ENCODE measurements around the gene MAMDC4. TPM values are rescaled to one million over a fixed set of nuclear protein-coding genes. Genes with fewer than 3 reads are reported as not detected.
"Not testable (repeated sequence)": the region's sequence is repeated elsewhere in the genome, so short reads cannot be mapped to it uniquely, and the experiment has no call there.

MAMDC4 gene
- total and polyA plus RNA-seq, 3 donors from 2014 or later: 8.1 to 21.9 (median 18.3) TPM

DNA sequence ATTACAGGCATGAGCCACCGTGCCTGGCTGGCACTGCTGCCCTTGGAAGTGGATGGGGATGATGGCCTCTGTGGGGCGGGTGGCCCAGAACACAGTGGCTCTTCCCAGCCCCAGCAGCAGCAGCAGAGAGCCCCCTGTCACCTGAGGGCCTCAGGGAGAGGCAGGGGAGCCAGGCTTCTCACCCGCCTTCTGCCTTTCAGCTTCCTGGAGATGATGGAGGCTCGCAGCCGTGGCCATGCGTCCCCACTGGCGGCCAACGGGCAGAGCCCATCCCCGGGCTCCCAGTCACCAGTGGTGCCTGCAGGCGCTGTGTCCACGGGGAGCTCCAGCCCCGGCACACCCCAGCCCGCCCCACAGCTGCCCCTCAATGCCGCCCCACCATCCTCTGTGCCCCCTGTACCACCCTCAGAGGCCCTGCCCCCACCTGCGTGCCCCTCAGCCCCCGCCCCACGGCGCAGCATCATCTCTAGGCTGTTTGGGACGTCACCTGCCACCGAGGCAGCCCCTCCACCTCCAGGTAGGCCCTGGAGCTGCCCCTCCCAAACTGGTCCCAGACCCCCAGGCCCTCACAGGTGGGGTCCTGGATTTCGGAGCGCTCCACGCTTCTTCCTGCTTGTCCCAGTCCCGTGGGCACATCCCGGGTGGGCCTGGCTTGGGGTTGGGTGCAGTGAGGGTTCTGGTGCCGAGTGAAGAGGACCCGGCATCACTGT is 14.8 kb upstream of the MAMDC4 start:
- Histone ChIP-seq H3K4me3 (no peak overlapping the region), H3K36me3 (ENCODE audit: low read depth, missing control alignments) (no peaks in the 10 kb centered on the region), H3K9me3 (no peaks in the 10 kb centered on the region), H3K27ac (no peak overlapping the region), H3K4me1 (peaks cover 21% of the 10 kb centered on the region), H3K27me3 (no peaks in the 10 kb centered on the region)
- TF ChIP-seq, protein P1, sequence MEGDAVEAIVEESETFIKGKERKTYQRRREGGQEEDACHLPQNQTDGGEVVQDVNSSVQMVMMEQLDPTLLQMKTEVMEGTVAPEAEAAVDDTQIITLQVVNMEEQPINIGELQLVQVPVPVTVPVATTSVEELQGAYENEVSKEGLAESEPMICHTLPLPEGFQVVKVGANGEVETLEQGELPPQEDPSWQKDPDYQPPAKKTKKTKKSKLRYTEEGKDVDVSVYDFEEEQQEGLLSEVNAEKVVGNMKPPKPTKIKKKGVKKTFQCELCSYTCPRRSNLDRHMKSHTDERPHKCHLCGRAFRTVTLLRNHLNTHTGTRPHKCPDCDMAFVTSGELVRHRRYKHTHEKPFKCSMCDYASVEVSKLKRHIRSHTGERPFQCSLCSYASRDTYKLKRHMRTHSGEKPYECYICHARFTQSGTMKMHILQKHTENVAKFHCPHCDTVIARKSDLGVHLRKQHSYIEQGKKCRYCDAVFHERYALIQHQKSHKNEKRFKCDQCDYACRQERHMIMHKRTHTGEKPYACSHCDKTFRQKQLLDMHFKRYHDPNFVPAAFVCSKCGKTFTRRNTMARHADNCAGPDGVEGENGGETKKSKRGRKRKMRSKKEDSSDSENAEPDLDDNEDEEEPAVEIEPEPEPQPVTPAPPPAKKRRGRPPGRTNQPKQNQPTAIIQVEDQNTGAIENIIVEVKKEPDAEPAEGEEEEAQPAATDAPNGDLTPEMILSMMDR (IDR thresholded peaks at IDR 0.05): no peak
- TF ChIP-seq POLR2A (IDR thresholded peaks at IDR 0.05): no peak
- WGBS, 2 donors: 93 to 95% methylated on average over 6 to 26 of the region's 27 CpGs
- intact Hi-C loops (cut with DNase I; ENCODE audit: low total_unique reads): loop anchor here (10.0 kb wide), 1 partner anchor 198 kb away; the partner anchor contains the start of gene FUT7
- no peak for DNase-seq

DNA sequence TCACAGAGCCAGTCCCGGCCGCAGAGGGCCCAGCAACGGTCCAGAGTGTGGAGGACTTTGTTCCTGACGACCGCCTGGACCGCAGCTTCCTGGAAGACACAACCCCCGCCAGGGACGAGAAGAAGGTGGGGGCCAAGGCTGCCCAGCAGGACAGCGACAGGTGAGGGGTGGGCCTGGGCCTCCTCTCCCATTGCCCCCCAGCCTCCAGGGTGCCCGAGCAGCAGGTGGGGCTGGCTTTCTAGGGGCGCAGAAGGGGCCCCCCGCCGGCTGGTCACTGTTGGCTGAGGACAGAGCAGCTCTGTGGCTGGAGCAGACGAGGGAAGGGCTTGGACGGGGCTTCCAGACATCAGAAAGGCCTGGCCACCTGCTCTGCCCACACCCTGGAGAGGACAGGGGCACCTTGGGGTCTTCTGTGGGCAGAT is 14.3 kb upstream of the MAMDC4 start:
- not testable (repeated sequence) for H3K27me3 ChIP-seq; H3K27ac ChIP-seq; H3K4me3 ChIP-seq; DNase-seq; H3K9me3 ChIP-seq; H3K36me3 ChIP-seq (ENCODE audit: low read depth, missing control alignments)
- intact Hi-C loops (cut with DNase I; ENCODE audit: low total_unique reads): loop anchor here (10.0 kb wide), 1 partner anchor 197 kb away; the partner anchor contains the start of gene FUT7
- WGBS, 2 donors: 87 to 100% methylated on average over 1 to 15 of the region's 15 CpGs
- H3K4me1 ChIP-seq: peaks cover 21% of the 10 kb centered on the region

DNA sequence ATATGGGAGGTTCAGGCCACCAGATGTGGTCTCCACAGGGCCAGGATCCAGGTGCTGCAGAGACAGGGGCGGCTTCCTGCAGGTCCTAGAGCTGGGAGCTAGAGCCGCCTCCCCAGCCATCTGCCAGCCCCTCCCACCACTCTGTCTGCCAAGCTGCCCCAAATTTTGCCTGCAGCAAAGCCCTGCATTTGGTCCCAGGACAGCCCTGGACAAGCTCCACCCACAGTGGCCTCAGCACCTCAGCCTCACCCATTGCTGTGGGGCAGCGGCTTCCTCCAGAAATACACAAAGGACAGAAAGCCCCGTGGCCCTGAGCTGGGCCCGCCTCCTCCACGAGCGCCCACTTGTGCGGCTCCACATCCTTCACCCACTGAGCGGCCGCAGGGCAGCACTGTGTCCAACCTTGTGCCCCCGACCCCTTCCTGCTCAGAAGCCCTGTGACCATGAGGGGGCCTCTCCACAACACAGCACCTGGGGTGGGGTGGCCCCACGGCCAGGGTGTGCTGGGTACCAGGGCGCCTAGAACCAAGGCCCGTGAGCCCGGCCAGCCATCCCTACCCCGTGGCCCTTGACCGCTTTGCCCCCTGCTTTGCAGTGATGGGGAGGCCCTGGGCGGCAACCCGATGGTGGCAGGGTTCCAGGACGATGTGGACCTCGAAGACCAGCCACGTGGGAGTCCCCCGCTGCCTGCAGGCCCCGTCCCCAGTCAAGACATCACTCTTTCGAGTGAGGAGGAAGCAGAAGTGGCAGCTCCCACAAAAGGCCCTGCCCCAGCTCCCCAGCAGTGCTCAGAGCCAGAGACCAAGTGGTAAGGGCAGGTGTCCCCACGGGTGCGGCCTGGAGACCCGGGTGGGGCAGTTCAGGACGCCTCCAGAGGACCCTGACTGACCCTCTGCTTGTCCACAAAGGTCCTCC is 13.6 kb upstream of the MAMDC4 start:
- DNase-seq: no peak
- Histone ChIP-seq H3K27ac (no peak overlapping the region), H3K9me3 (no peaks in the 10 kb centered on the region), H3K4me1 (peaks cover 28% of the 10 kb centered on the region), H3K27me3 (no peaks in the 10 kb centered on the region), H3K36me3 (ENCODE audit: low read depth, missing control alignments) (no peaks in the 10 kb centered on the region), H3K4me3 (no peak overlapping the region)
- WGBS, 2 donors: 80 to 94% methylated on average over 6 to 26 of the region's 29 CpGs
- no peak for TF ChIP-seq POLR2A (IDR thresholded peaks at IDR 0.05)
- TF ChIP-seq, protein P1 (IDR thresholded peaks at IDR 0.05): no peak
- intact Hi-C loops (cut with DNase I; ENCODE audit: low total_unique reads): loop anchor here (10.0 kb wide), 1 partner anchor 196 kb away; the partner anchor contains the start of gene FUT7

DNA sequence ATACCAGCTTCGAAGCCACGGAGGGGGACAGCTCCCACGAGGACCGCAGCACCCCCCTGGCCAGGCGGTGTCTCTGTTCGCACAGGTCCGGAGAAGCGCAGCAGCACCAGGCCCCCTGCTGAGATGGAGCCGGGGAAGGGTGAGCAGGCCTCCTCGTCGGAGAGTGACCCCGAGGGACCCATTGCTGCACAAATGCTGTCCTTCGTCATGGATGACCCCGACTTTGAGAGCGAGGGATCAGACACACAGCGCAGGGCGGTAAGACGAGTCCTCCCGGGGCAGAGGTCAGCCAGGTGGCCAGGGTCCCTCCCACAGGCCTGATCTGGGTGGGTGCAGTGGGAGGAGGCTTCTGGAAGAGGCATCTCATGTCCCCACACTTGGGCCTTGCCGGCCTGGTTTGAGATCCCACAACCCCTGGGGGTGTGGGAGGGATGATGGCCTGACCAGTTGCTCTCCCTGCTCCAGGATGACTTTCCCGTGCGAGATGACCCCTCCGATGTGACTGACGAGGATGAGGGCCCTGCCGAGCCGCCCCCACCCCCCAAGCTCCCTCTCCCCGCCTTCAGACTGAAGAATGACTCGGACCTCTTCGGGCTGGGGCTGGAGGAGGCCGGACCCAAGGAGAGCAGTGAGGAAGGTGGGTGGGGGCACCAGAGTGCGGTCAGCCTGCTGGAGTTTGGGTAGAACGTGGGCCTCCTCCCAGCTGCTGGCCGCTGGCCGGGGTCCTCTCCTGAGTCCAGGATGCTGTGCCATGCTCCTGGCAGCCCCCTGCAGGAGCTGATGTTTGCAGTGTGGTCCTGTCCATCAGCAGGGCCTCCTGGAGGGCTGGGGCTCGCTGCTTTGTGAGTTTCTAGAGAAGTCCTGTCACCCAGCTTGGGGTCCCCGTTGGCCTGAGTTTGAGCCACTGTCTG is 12.7 kb upstream of the MAMDC4 start:
- Histone ChIP-seq H3K4me3 (no peak overlapping the region), H3K27ac (peak overlapping the region in 1 of 2 donors; percentile 36), H3K9me3 (no peaks in the 10 kb centered on the region), H3K27me3 (no peaks in the 10 kb centered on the region), H3K4me1 (peaks cover 34% of the 10 kb centered on the region), H3K36me3 (ENCODE audit: low read depth, missing control alignments) (no peaks in the 10 kb centered on the region)
- DNase-seq: no peak
- TF ChIP-seq, protein P1 (IDR thresholded peaks at IDR 0.05): no peak
- no peak for TF ChIP-seq POLR2A (IDR thresholded peaks at IDR 0.05)
- WGBS, 2 donors: 87 to 89% methylated on average over 22 to 35 of the region's 36 CpGs
- intact Hi-C loops (cut with DNase I; ENCODE audit: low total_unique reads): loop anchor here (10.0 kb wide), 1 partner anchor 195 kb away; the partner anchor contains the start of gene FUT7
